IMR-90 (cell line): Measurements from ENCODE around the gene KMT2E. TPM values are rescaled to one million over a fixed set of nuclear protein-coding genes. Genes with fewer than 3 reads are reported as not detected.

ENCODE experiments used
- ATAC-seq: fragments of 200-7000 bp; cut with Tn5 transposase; 2 replicates; pipeline ENCODE4 v1.9.1; 2020; ENCODE audit warnings: low read depth, mild to moderate bottlenecking, moderate library complexity
- BruUV-seq: library from RNA; stranded (reverse); fragments of 400-500 nt; replicated peaks from 2 replicates; lab custom pipeline; 2021; lab: Mats Ljungman, UMichigan
- CTCF ChIA-PET: fragments of 300-600 bp; formaldehyde crosslinking; extraction: SDS; loops from one replicate; lab custom pipeline; 2021; ENCODE audit warnings: antibody characterized with exemption; lab: Yijun Ruan, JAX
- POLR2A ChIA-PET: fragments of 300-600 bp; sonication (Branson Sonifier 250); formaldehyde crosslinking; loops from one replicate; lab custom pipeline; 2022; ENCODE audit warnings: antibody characterized with exemption; ENCODE audit not compliant: unreplicated experiment; lab: Charles Lee
- DNase-seq: peaks from one replicate; pipeline ENCODE4 v3.0.0; 2013
- H2AFZ ChIP-seq: replicated peaks from 2 replicates; pipeline ENCODE3; 2013; ENCODE audit warnings: low read length, mild to moderate bottlenecking; ENCODE audit not compliant: poor library complexity
- H2AK5ac ChIP-seq: 2 replicates; pipeline ENCODE4 v1.6.1; 2013; ENCODE audit warnings: low read depth, low read length, inconsistent platforms
- H2AK9ac ChIP-seq: replicated peaks from 2 replicates; pipeline ENCODE3; 2013; ENCODE audit warnings: mild to moderate bottlenecking, low read depth, low read length, moderate library complexity; ENCODE audit not compliant: poor library complexity
- H2BK120ac ChIP-seq: 2 replicates; pipeline ENCODE4 v1.6.1; 2013; ENCODE audit warnings: low read depth, low read length, inconsistent platforms
- H2BK15ac ChIP-seq: 3 replicates; pipeline ENCODE4 v1.6.1; 2013; ENCODE audit warnings: low read depth, low read length, inconsistent platforms
- H2BK20ac ChIP-seq: 2 replicates; pipeline ENCODE4 v1.6.1; 2013; ENCODE audit warnings: low read depth, mild to moderate bottlenecking, inconsistent platforms, low read length, moderate library complexity
- H2BK5ac ChIP-seq: 2 replicates; pipeline ENCODE4 v1.6.1; 2013; ENCODE audit warnings: mild to moderate bottlenecking, low read depth, low read length, inconsistent platforms; ENCODE audit not compliant: poor library complexity, severe bottlenecking
- H3K14ac ChIP-seq: replicated peaks from 2 replicates; pipeline ENCODE4 v1.6.1; 2013; ENCODE audit warnings: low read depth, low read length, inconsistent platforms
- H3K18ac ChIP-seq: 2 replicates; pipeline ENCODE4 v1.6.1; 2013; ENCODE audit warnings: low read depth, low read length, control low read depth
- H3K23ac ChIP-seq: 2 replicates; pipeline ENCODE4 v1.6.1; 2013; ENCODE audit warnings: low read depth, low read length, inconsistent platforms
- H3K27ac ChIP-seq: 2 replicates; pipeline ENCODE4 v1.5.1; 2013; ENCODE audit warnings: mild to moderate bottlenecking, control low read depth, low read length; ENCODE audit not compliant: insufficient read depth
- H3K27me3 ChIP-seq: 2 replicates; pipeline ENCODE4 v1.6.1; 2013; ENCODE audit warnings: low read length; ENCODE audit not compliant: control insufficient read depth, insufficient read depth
- H3K36me3 ChIP-seq: 2 replicates; pipeline ENCODE4 v1.6.1; 2013; ENCODE audit warnings: low read length, mixed read lengths; ENCODE audit not compliant: control insufficient read depth, insufficient read depth
- H3K4ac ChIP-seq: 2 replicates; pipeline ENCODE4 v1.6.1; 2013; ENCODE audit warnings: low read depth, low read length, inconsistent platforms
- H3K4me1 ChIP-seq: 2 replicates; pipeline ENCODE4 v1.6.1; 2013; ENCODE audit warnings: low read length, mixed read lengths; ENCODE audit not compliant: control insufficient read depth, insufficient read depth
- H3K4me2 ChIP-seq: 2 replicates; pipeline ENCODE4 v1.6.1; 2013; ENCODE audit warnings: low read depth, mild to moderate bottlenecking, control low read depth, low read length, moderate library complexity
- H3K4me3 ChIP-seq: 2 replicates; pipeline ENCODE4 v1.5.1; 2013; ENCODE audit warnings: low read depth, mild to moderate bottlenecking, control low read depth, low read length, moderate library complexity; ENCODE audit not compliant: insufficient read depth
- H3K56ac ChIP-seq: 2 replicates; pipeline ENCODE4 v1.6.1; 2013; ENCODE audit warnings: low read length, inconsistent platforms; ENCODE audit not compliant: insufficient read depth; ENCODE audit errors: extremely low read depth
- H3K79me1 ChIP-seq, 2 experiments: 2 replicates each; pipeline ENCODE4 v1.6.1; 2013; ENCODE audit warnings: low read length in 2 of 2, inconsistent platforms in 1 of 2, low read depth in 1 of 2
- H3K9ac ChIP-seq: 2 replicates; pipeline ENCODE4 v1.6.1; 2013; ENCODE audit warnings: low read depth, low read length, control low read depth
- H3K9me1 ChIP-seq: 2 replicates; pipeline ENCODE4 v1.6.1; 2013; ENCODE audit warnings: low read length, inconsistent platforms; ENCODE audit not compliant: insufficient read depth
- H3K9me3 ChIP-seq: 2 replicates; pipeline ENCODE4 v1.6.1; 2013; ENCODE audit warnings: low read length; ENCODE audit not compliant: control insufficient read depth, insufficient read depth
- H4K20me1 ChIP-seq: 2 replicates; pipeline ENCODE4 v1.6.1; 2013; ENCODE audit warnings: low read length, inconsistent platforms; ENCODE audit not compliant: insufficient read depth
- H4K5ac ChIP-seq: 2 replicates; pipeline ENCODE4 v1.6.1; 2013; ENCODE audit warnings: mild to moderate bottlenecking, low read depth, low read length, control low read depth
- H4K8ac ChIP-seq, 2 experiments: 2 replicates each; pipeline ENCODE4 v1.6.1; 2013; ENCODE audit warnings: low read depth in 2 of 2, low read length in 2 of 2, control low read depth in 1 of 2, inconsistent platforms in 1 of 2
- H4K91ac ChIP-seq: 2 replicates; pipeline ENCODE4 v1.6.1; 2013; ENCODE audit warnings: low read depth, low read length, inconsistent platforms; ENCODE audit not compliant: insufficient read depth
- BHLHE40 ChIP-seq: fragments of 150-350 bp; IDR thresholded peaks from 2 replicates; pipeline ENCODE4 v1.6.1; 2016; ENCODE audit warnings: mild to moderate bottlenecking, low read depth, low read length
- MAZ ChIP-seq: IDR thresholded peaks from 2 replicates; pipeline ENCODE4 v1.6.1; 2012; ENCODE audit warnings: low read depth, mild to moderate bottlenecking, low read length, improper control_type of control experiment, moderate library complexity, borderline replicate concordance
- WGBS, 2 experiments: methylation state at CpG; one replicate each; pipeline versions ENCODE4 v1.1.5 to v1.1.7; 2013; ENCODE audit warnings: missing lambda C conversion rate in 2 of 2; ENCODE audit not compliant: insufficient read length in 1 of 2; ENCODE audit errors: extremely low coverage in 2 of 2; 5-methylcytosine and 5-hydroxymethylcytosine counted together
- dilution Hi-C: fragments of 300-500 bp; cut with HindIII; formaldehyde crosslinking; loops from one replicate; pipeline ENCODE4 v1.14.3; 2018; ENCODE audit warnings: low sequenced_read_pairs; ENCODE audit not compliant: unreplicated experiment
- in situ Hi-C: fragments of 300-500 bp; cut with MboI; formaldehyde crosslinking; loops from 3 replicates; pipeline ENCODE4 v1.14.3; 2019; ENCODE audit warnings: low sequenced_read_pairs, inconsistent platforms, mixed read lengths
- intact Hi-C: fragments of 100-400 bp; cut with micrococcal nuclease; formaldehyde crosslinking; loops from 2 replicates; pipeline ENCODE4 v1.10.0; 2022
- polyA plus RNA-seq, 3 experiments: library from polyadenylated mRNA; depleted of rRNA; stranded (reverse); fragments of >200 nt; gene quantifications; 2 replicates each; pipeline ENCODE4 v1.2.3, GENCODE V29; 2012; ENCODE audit warnings: low replicate concordance in 1 of 3
- total RNA-seq: library from RNA; depleted of rRNA; stranded (reverse); fragments of >200 nt; gene quantifications from 2 replicates; pipeline ENCODE4 v1.2.3, GENCODE V29; 2012

The KMT2E gene
- total and polyA plus RNA-seq, 2 of the 4 experiments (the other 2 are of a cell fraction): 16.8 to 79.2 TPM

DNA sequence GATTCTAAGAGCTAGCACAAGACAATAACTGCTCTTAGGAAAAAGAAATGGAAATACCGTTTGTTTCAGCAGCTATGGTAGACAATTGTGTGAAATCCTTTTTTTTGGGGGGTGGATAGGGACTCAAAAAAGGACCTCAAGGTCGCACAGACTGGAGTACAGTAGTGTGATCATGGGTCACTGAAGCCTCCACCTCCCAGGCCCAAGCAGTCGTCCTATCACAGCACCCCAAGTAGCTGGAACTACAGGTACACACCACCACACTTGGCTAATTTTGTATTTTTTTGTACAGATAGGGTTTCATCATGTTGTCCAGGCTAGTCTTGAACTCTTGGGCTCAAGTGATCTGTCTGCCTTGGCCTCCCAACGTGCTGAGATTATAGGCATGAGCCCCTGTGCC lies 33.9 kb downstream of the KMT2E start:
- Histone ChIP-seq H3K4me3 (no peak overlapping the region), H3K9ac (no peak overlapping the region), H2BK5ac (no peak overlapping the region), H4K8ac (no peak overlapping the region), H3K27ac (no peak overlapping the region), H3K23ac (no peak overlapping the region), H3K9me3 (no peaks in the 10 kb centered on the region), H3K4me1 (peaks cover 6% of the 10 kb centered on the region; the same call in 1 of the 2 replicates), H3K4me2 (no peak overlapping the region), H3K9me1 (peaks cover 14% of the 10 kb centered on the region; the same call in 1 of the 2 replicates), H2BK15ac (no peak overlapping the region), H2AK9ac (no peak overlapping the region), H4K5ac (no peak overlapping the region), H4K91ac (no peak overlapping the region), H3K56ac (no peak overlapping the region), H3K27me3 (no peaks in the 10 kb centered on the region), H2AFZ (no peak overlapping the region), H3K18ac (no peak overlapping the region), H2AK5ac (no peak overlapping the region), H3K14ac (no peak overlapping the region), H3K79me1 (peaks cover 25 to 56% of the 10 kb centered on the region in 2 experiments), H3K36me3 (peaks cover 31% of the 10 kb centered on the region), H2BK120ac (no peak overlapping the region), H3K4ac (no peak overlapping the region), H2BK20ac (no peak overlapping the region), H4K20me1 (peaks cover 41% of the 10 kb centered on the region; the same call in 1 of the 2 replicates)
- ATAC-seq (no peak), DNase-seq (no peak)
- no CpG with 5 or more reads among the region's 4 CpGs for WGBS, 2 experiments
- intact Hi-C loops: loop anchor here (5.0 kb wide), 1 partner anchor 39 kb away; no protein-coding TSS in a partner anchor
- dilution Hi-C loops: no loop called here
- BruUV-seq: no TSS peak
- CTCF ChIA-PET: no interaction called here
- POLR2A ChIA-PET: no interaction called here
- in situ Hi-C loops: no loop called here
- TF ChIP-seq BHLHE40: no peak
- no peak for TF ChIP-seq MAZ
